ENCODE data around the gene RIOK1. TPM values are rescaled to one million over a fixed set of nuclear protein-coding genes. Genes with fewer than 3 reads are reported as not detected.

RIOK1 gene
- total RNA-seq, 1 experiment from 2014 or later = 39.0 TPM

DNA sequence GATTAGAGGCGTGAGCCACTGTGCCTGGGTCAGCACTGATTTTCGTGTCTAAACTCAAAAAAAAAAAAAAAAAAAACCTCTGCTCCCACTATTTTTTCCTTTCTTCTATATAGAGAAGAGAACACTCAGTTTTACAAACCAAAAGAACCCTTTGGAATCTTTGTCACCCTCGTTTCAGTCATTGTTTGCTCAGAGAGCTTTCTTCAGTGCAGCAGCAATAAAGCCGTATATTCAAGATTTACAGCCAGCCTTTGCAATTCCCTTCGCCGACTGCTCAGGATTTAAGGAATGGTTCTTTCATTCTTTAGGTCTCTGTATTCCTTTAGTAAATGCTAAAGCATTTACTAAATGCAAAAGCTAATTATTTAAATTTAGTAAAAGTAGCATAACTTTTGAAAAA lies 20.1 kb downstream of the RIOK1 start:
- no peak overlapping the region for H3K9ac ChIP-seq (ENCODE audit: low read length)
- H3K27ac ChIP-seq (ENCODE audit: low read depth, low read length) = no peak overlapping the region
- ChIA-PET CTCF (interaction anchor here (0.6 kb wide), 1 partner anchor 14 kb away, joined by 3 read pairs; no protein-coding TSS in a partner anchor), RAD21 (ENCODE audit: low non-redundant PET in 1 of 2, low total read pairs in 2 of 2, uncharacterized antibody in 2 of 2, unreplicated experiment in 2 of 2) (no interaction called here), POLR2A (no interaction called here)
- intact Hi-C loops (cut with micrococcal nuclease) = no loop called here
- H3K4me1 ChIP-seq (ENCODE audit: control insufficient read depth in 1 of 2, insufficient read depth in 2 of 2, low read length in 2 of 2) = no peaks in the 10 kb centered on the region
- H2AFZ ChIP-seq (ENCODE audit: low read depth, low read length, poor library complexity, severe bottlenecking) = no peak overlapping the region
- no peak overlapping the region for H3K4me3 ChIP-seq (replicated peaks in 1 of 2; ENCODE audit: low read depth in 1 of 2, low read length in 2 of 2)
- H3K4me2 ChIP-seq (ENCODE audit: low read length) = no peak overlapping the region
- H3K79me2 ChIP-seq (ENCODE audit: insufficient read depth, low read length) = no peaks in the 10 kb centered on the region
- DNase-seq (ENCODE audit: low read depth, low spot score) (no peak), ATAC-seq (no peak)
- TF ChIP-seq, protein P1, sequence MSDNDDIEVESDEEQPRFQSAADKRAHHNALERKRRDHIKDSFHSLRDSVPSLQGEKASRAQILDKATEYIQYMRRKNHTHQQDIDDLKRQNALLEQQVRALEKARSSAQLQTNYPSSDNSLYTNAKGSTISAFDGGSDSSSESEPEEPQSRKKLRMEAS (IDR thresholded peaks at IDR 0.05) = no peak
- TF ChIP-seq SRF (IDR thresholded peaks at IDR 0.05; ENCODE audit: low read depth) (no peak), SP1 (IDR thresholded peaks at IDR 0.05; ENCODE audit: low read depth) (no peak), ZFX (IDR thresholded peaks at IDR 0.05) (no peak), SIN3A (IDR thresholded peaks at IDR 0.05; ENCODE audit: low read depth) (no peak), RAD21 (IDR thresholded peaks at IDR 0.05; ENCODE audit: low read depth) (no peak), YY1 (IDR thresholded peaks at IDR 0.05; ENCODE audit: extremely low read depth, insufficient replicate concordance, low read depth, low read length) (no peak), ELF1 (IDR thresholded peaks at IDR 0.05; ENCODE audit: borderline replicate concordance, low read depth) (no peak), EGR1 (IDR thresholded peaks at IDR 0.05; ENCODE audit: low read depth) (no peak), TCF7L2 (IDR thresholded peaks at IDR 0.05; ENCODE audit: borderline replicate concordance, extremely low read depth, insufficient read depth, insufficient read length) (no peak), EZH2 (IDR thresholded peaks at IDR 0.05) (no peak), JUND (IDR thresholded peaks at IDR 0.05) (no peak), POLR2AphosphoS5 (IDR thresholded peaks at IDR 0.05; ENCODE audit: low read depth, low read length) (no peak), EZH2phosphoT487 (IDR thresholded peaks at IDR 0.05; ENCODE audit: borderline replicate concordance) (no peak), POLR2A (IDR thresholded peaks at IDR 0.05; ENCODE audit: borderline replicate concordance, extremely low read depth, insufficient read depth, insufficient read length) (no peak), CBX3 (IDR thresholded peaks at IDR 0.05; ENCODE audit: low read depth) (no peak)
- TF ChIP-seq, protein P2, sequence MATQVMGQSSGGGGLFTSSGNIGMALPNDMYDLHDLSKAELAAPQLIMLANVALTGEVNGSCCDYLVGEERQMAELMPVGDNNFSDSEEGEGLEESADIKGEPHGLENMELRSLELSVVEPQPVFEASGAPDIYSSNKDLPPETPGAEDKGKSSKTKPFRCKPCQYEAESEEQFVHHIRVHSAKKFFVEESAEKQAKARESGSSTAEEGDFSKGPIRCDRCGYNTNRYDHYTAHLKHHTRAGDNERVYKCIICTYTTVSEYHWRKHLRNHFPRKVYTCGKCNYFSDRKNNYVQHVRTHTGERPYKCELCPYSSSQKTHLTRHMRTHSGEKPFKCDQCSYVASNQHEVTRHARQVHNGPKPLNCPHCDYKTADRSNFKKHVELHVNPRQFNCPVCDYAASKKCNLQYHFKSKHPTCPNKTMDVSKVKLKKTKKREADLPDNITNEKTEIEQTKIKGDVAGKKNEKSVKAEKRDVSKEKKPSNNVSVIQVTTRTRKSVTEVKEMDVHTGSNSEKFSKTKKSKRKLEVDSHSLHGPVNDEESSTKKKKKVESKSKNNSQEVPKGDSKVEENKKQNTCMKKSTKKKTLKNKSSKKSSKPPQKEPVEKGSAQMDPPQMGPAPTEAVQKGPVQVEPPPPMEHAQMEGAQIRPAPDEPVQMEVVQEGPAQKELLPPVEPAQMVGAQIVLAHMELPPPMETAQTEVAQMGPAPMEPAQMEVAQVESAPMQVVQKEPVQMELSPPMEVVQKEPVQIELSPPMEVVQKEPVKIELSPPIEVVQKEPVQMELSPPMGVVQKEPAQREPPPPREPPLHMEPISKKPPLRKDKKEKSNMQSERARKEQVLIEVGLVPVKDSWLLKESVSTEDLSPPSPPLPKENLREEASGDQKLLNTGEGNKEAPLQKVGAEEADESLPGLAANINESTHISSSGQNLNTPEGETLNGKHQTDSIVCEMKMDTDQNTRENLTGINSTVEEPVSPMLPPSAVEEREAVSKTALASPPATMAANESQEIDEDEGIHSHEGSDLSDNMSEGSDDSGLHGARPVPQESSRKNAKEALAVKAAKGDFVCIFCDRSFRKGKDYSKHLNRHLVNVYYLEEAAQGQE (IDR thresholded peaks at IDR 0.05; ENCODE audit: low read depth) = no peak
- TF ChIP-seq, protein P3, sequence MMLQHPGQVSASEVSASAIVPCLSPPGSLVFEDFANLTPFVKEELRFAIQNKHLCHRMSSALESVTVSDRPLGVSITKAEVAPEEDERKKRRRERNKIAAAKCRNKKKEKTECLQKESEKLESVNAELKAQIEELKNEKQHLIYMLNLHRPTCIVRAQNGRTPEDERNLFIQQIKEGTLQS (IDR thresholded peaks at IDR 0.05) = no peak
- TF ChIP-seq, protein P4, sequence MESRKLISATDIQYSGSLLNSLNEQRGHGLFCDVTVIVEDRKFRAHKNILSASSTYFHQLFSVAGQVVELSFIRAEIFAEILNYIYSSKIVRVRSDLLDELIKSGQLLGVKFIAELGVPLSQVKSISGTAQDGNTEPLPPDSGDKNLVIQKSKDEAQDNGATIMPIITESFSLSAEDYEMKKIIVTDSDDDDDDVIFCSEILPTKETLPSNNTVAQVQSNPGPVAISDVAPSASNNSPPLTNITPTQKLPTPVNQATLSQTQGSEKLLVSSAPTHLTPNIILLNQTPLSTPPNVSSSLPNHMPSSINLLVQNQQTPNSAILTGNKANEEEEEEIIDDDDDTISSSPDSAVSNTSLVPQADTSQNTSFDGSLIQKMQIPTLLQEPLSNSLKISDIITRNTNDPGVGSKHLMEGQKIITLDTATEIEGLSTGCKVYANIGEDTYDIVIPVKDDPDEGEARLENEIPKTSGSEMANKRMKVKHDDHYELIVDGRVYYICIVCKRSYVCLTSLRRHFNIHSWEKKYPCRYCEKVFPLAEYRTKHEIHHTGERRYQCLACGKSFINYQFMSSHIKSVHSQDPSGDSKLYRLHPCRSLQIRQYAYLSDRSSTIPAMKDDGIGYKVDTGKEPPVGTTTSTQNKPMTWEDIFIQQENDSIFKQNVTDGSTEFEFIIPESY (IDR thresholded peaks at IDR 0.05; ENCODE audit: extremely low read depth, insufficient replicate concordance, low read length) = no peak
- TF ChIP-seq, protein P5, sequence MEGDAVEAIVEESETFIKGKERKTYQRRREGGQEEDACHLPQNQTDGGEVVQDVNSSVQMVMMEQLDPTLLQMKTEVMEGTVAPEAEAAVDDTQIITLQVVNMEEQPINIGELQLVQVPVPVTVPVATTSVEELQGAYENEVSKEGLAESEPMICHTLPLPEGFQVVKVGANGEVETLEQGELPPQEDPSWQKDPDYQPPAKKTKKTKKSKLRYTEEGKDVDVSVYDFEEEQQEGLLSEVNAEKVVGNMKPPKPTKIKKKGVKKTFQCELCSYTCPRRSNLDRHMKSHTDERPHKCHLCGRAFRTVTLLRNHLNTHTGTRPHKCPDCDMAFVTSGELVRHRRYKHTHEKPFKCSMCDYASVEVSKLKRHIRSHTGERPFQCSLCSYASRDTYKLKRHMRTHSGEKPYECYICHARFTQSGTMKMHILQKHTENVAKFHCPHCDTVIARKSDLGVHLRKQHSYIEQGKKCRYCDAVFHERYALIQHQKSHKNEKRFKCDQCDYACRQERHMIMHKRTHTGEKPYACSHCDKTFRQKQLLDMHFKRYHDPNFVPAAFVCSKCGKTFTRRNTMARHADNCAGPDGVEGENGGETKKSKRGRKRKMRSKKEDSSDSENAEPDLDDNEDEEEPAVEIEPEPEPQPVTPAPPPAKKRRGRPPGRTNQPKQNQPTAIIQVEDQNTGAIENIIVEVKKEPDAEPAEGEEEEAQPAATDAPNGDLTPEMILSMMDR (IDR thresholded peaks at IDR 0.05 in 2 of 3, conservative IDR thresholded peaks at IDR 0.05 in 1 of 3; ENCODE audit: borderline replicate concordance in 1 of 3, insufficient read depth in 1 of 3, low read depth in 2 of 3, low read length in 2 of 3) = no peak
- peaks cover 57 to 58% of the 10 kb centered on the region in 2 experiments for H3K36me3 ChIP-seq (ENCODE audit: control insufficient read depth in 1 of 2, insufficient read depth in 2 of 2, low read length in 2 of 2)
- H3K9me3 ChIP-seq (ENCODE audit: control insufficient read depth in 1 of 2, insufficient read depth in 1 of 2, low read depth in 1 of 2, low read length in 2 of 2) = no peaks in the 10 kb centered on the region
- BruUV-seq (replicated peaks) = no TSS peak
- no peaks in the 10 kb centered on the region for H3K27me3 ChIP-seq (ENCODE audit: insufficient read depth, low read length)
- no peaks in the 10 kb centered on the region; the same call in 1 of the 2 replicates for H4K20me1 ChIP-seq (ENCODE audit: insufficient read depth)
- H3K9me2 ChIP-seq (ENCODE audit: insufficient read depth) = no peaks in the 10 kb centered on the region
